Fibroblast of villous mesenchyme (primary cell): ENCODE measurements around the gene SHISA9. TPM values are rescaled to one million over a fixed set of nuclear protein-coding genes. Genes with fewer than 3 reads are reported as not detected.

ENCODE experiments used
- DNase-seq: peaks from one replicate; pipeline ENCODE4 v3.0.0-alpha.2; 2010; ENCODE audit warnings: low read depth
- H3K4me3 ChIP-seq: 2 replicates; pipeline ENCODE4 v1.5.1; 2011; ENCODE audit warnings: low read depth, mild to moderate bottlenecking, low read length
- total RNA-seq: library from RNA; depleted of rRNA; stranded (reverse); fragments of >200 nt; gene quantifications from 2 replicates; pipeline ENCODE4 v1.2.3, GENCODE V29; 2012
- TF ChIP-seq, protein P1 (sequence below): IDR thresholded peaks from 2 replicates; pipeline ENCODE4 v1.5.1; 2012; ENCODE audit warnings: low read depth, mild to moderate bottlenecking, low read length; ENCODE audit not compliant: insufficient read depth

SHISA9 gene
- total RNA-seq, 1 donor = not detected

GRCh38 chr16:13083681-13084080, 182.3 kb downstream of the SHISA9 start:
- DNase-seq = no peak
- H3K4me3 ChIP-seq = no peak overlapping the region
- TF ChIP-seq, protein P1, sequence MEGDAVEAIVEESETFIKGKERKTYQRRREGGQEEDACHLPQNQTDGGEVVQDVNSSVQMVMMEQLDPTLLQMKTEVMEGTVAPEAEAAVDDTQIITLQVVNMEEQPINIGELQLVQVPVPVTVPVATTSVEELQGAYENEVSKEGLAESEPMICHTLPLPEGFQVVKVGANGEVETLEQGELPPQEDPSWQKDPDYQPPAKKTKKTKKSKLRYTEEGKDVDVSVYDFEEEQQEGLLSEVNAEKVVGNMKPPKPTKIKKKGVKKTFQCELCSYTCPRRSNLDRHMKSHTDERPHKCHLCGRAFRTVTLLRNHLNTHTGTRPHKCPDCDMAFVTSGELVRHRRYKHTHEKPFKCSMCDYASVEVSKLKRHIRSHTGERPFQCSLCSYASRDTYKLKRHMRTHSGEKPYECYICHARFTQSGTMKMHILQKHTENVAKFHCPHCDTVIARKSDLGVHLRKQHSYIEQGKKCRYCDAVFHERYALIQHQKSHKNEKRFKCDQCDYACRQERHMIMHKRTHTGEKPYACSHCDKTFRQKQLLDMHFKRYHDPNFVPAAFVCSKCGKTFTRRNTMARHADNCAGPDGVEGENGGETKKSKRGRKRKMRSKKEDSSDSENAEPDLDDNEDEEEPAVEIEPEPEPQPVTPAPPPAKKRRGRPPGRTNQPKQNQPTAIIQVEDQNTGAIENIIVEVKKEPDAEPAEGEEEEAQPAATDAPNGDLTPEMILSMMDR = no peak

GRCh38 chr16:13084331-13084730, 182.9 kb downstream of the SHISA9 start:
- no peak overlapping the region for H3K4me3 ChIP-seq
- TF ChIP-seq, protein P1 = no peak

DNA sequence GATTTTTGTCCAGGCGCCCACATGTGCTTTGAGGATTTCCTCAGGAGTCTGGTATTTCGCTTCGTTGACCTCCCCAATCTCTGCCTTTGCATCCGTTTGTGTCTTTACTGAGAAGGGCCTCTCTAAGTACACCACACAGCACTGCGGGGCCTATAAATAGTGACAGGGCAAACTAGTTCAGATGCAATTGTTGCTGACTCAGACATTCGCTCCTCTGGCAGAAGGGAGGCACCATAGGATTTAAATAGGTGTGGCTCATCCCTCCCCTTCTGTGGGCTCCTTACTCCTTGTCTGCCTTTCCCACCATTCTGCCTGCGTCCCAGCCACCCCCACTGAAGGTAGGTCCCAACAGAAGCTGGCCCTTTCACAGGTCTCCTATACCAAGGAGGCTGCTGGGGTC, 192.3 kb downstream of the SHISA9 start:
- no peak overlapping the region for H3K4me3 ChIP-seq
- TF ChIP-seq, protein P1 = no peak
- DNase-seq = no peak

More at GRCh38 chr16:13084331-13084730, 182.9 kb downstream of the SHISA9 start:
- DNase-seq = no peak

- no peak overlapping the region for H3K4me3 ChIP-seq
- TF ChIP-seq, protein P1 = no peak
- no peak for DNase-seq
Observed at GRCh38 chr16:13095061-13095460, 193.7 kb downstream of the SHISA9 start.

DNA sequence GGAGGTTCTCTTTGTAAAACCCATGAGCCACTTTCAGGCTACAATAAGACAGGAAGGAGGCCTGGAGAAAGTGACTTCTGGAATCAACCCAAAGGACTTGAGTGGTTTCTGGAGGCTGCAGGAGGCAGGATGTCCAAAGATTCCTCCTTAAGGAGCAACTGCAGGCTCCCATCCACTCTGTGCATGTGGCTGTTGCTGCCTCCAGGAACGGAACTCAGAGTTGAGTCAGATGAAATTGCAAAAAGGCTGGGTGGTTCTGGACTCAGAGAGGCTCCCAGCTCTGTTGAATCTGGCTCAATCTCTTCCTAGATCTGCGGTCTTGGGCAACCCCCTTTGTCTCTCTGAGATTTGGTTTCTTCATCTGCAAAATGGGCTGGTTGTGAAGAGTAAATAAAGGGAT, 197.1 kb downstream of the SHISA9 start:
- no peak overlapping the region for H3K4me3 ChIP-seq
- TF ChIP-seq, protein P1 = no peak
- no peak for DNase-seq

GRCh38 chr16:13099822-13100221, 198.4 kb downstream of the SHISA9 start:
- TF ChIP-seq, protein P1 = no peak
- no peak for DNase-seq
- H3K4me3 ChIP-seq = no peak overlapping the region

DNA sequence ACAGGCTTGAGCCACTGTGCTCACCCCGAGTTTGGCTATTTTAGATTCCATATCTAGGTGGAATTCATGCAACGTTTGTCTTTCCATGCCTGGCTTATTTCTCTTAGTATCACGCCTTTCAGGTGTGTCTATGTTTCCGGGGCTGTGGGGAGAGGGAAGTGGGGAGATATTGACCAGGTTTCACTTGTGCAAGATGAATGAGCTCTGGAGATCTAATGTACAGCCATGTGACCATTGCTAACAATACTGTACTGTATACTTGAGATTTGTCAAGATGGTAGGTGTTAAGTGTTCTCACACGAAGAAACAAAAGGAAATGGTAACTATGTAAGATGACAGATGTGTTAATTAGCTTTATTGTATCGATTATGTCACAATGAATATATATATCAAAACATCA, 199.6 kb downstream of the SHISA9 start:
- no peak overlapping the region for H3K4me3 ChIP-seq
- TF ChIP-seq, protein P1 = no peak
- no peak for DNase-seq
